NCI-H345 treated with DMSO at 0.1 percent for 48 hours (cell line): ENCODE data around the gene ZNF398.
"Not testable (repeated sequence)": the region's sequence is repeated elsewhere in the genome, so short reads cannot be mapped to it uniquely, and the experiment has no call there.

ENCODE experiments used
- DNase-seq: peaks from one replicate; lab custom pipeline; 2025; ENCODE audit not compliant: unreplicated experiment; lab: John Stamatoyannopoulos, UW

Gene ZNF398

DNA sequence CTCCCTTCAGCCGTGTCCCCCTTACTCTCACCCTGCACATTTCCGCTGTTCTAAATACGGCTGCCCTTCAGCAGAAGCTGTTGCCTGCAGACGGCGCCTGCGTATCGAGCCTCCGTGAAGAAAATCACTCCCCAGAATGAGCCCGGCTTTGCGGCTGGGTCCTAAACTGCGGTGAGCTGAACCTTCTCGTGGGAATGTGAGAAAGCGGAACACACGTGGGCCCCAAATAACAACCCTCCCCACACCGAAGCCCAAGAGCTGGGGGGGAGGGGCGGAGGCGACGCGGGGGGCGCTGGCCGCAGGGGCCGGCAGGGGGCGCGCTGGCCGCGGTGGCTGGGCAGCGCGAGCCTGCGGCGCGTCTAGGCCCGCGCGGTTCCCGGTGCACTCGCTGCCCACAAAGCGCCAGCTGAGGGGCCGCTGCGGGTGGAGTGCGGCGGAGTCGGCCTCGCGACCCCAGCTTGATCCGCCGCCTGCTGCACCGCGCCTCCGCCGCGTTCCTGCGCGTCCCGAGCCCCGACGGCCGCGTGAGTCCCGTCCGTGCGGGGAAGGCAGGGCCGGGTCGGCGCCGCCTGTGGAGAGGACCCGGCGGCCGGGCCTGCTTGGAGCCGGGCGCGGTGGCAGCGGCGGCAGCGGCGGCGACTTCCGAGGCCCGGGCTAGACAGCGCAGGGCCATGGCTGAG lies at the start of gene ZNF398:
Gene ZNF398, plus strand, starts transcription at position 382 of the 680 bp plus-strand sequence. Its CDS starts 290 bp downstream, at position 672.
- DNase-seq = peak; percentile 78

- no peak for DNase-seq
Measured at GRCh38 chr7:149099058-149099457, 48.2 kb upstream of the ZNF398 start.

- DNase-seq = no peak
Measured at GRCh38 chr7:149100821-149101220, 46.4 kb upstream of the ZNF398 start.

GRCh38 chr7:149102666-149103065 lies 44.6 kb upstream of the ZNF398 start:
- DNase-seq = no peak

DNA sequence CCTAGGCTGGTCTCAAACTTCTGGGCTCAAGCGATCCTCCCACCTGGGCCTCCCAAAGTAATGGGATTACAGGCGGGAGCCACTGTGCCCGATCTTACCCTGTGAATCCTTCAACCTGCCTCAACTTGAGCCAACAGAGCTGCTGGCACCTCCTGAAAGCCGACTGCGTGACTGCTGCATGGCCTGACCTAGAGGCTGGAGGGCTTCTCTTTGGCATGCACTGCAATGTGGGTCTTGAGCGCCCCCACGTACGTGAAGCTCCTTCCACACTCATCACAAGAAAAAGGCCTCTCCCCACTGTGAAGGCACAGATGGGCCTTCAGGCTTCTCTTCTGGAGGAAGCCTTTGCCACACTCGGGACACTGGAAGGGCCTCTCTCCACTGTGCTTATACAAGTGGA lies 43.8 kb upstream of the ZNF398 start:
- DNase-seq = no peak

GRCh38 chr7:149104214-149104613 lies 43.0 kb upstream of the ZNF398 start:
- DNase-seq = no peak

- DNase-seq = no peak
Measured at GRCh38 chr7:149104749-149105148, 42.5 kb upstream of the ZNF398 start.

- no peak for DNase-seq
Measured at GRCh38 chr7:149109969-149110368, 37.3 kb upstream of the ZNF398 start.

DNA sequence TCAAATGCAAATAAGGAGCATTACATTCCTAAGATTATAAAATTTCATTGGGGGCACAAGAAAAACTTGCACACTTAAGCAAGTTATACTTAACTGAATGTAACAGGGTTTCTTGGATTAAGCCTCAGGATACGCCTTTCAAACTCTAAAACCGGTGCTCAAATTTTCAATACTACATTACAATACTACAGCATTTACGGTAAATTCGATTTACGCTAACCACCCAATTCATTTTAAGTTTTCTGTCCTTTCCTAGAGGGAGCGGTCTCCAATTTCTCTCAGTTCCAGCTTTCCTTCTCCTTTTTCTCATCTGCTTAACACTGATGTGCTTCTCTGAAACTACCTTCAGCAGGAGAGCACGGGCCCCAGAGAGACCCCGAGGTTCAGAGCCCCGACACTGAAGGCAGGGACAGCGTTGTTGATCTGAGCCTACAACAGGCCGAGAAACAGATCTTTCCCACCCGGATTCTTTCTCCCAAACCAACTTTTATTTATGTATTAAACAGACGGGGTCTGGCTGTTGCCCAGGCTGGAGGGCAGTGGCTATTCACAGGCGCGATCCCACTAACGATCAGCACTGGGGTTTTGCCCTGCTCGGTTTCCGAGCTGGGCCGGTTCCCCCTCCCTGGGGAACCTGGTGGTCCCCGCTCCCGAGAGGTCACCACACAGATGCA lies 21.9 kb upstream of the ZNF398 start:
- DNase-seq = no peak

GRCh38 chr7:149125863-149126661 lies 21.2 kb upstream of the ZNF398 start, which contains the start of gene ZNF425:
ZNF425 (minus strand) TSS chr7:149126324; CDS start chr7:149126213, 111 bp downstream.
- DNase-seq = peak; percentile 78

DNA sequence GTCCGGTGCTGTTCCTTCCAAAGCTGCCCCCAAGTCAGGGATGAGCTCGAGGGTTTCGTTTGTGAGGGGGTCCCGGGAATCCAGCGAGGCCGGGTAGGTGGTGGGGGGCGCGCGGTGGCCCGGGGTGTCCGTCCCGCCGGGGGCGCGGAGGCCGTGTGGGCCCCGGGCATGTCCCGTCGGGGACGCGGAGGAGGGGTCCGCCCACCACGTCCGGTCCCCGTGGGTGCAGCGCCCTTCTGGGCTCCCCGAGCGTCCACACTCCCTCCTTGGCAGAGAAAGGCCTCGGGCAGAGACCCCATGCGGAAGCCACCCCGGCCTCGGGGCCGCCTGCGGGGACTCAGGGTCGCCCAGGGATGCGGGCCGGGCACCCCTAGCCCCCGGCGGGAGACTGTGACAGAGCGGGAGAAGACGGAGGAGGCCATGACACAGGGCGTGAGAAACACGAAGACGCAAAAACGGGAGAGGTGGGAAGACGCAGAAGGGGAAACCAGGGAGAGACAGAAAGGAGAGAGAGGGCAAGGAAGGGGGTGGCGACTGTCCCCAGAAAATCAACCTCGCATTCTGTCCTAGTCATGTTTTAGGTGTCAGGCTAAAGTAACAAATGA lies 20.5 kb upstream of the ZNF398 start:
- DNase-seq = peak; percentile 48

DNA sequence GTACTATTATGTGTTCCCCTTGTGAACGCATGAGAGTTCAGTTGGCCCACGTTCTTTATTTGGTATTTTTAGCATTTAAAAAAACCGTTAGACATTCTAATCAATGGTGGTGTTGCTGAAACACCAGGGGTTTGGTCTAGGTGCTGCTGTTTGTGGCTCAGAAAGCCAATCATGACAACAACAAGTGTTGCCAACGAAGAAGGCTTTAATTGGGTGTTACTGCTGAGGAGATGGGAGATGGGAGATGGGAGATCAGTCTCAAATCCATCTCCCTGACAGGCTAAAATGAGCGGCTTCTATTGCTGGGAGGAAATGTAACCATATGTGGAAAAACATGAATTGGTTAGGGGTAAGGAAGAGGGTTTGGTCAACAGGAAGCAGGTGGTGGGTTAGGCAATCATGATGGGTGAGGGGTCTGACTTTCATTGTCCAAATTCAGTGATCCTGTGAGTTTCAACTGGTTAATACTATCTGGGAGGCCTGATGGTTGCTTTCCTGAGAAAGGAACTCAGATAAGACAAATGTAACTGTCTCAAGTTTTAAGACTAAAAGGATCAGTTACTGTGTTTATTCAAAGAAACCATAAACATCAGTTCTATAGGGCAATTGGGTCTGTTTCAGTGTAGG lies 16.6 kb upstream of the ZNF398 start:
- DNase-seq = no peak

GRCh38 chr7:149133028-149133710 lies 14.1 kb upstream of the ZNF398 start:
- DNase-seq = no peak

DNA sequence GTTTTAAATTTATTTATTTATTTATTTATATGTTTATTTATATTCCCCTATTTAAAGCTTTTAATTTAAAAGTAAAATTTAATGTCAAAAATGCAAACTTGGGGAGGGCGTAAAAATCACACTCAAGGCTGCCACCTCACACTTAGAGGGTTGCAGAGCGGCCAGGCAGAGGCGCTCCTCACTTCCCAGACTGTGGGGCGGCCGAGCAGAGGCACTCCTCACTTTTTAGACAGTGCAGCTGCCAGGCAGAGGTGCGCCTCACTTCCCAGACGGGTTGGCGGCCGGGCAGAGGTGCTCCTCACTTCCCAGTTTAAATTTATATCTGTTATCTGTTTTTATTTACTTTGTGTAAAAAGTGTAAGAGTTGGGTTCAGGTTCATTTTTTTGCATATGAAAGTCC lies 11.1 kb upstream of the ZNF398 start:
- DNase-seq = no peak

- no peak for DNase-seq
Measured at GRCh38 chr7:149140831-149141230, 6.4 kb upstream of the ZNF398 start.

DNA sequence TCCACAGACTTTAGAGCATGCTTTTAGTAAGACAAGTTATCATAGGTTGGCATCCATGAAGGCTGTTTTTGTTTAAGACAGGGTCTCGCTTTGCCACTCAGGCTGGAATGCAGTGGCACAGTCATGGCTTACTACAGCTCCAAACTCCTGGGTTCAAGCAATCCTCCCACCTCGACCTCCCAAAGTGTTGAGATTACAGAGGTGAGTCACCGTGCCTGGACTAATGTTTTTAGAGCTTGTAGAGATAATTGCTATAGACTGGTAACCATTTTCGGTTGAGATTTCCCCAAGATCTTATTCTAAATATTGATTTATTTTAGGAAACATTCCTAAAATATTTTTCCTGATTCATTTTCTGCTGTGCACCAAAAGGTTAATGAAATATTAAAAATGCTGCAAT lies 5.4 kb upstream of the ZNF398 start:
- DNase-seq = no peak

DNA sequence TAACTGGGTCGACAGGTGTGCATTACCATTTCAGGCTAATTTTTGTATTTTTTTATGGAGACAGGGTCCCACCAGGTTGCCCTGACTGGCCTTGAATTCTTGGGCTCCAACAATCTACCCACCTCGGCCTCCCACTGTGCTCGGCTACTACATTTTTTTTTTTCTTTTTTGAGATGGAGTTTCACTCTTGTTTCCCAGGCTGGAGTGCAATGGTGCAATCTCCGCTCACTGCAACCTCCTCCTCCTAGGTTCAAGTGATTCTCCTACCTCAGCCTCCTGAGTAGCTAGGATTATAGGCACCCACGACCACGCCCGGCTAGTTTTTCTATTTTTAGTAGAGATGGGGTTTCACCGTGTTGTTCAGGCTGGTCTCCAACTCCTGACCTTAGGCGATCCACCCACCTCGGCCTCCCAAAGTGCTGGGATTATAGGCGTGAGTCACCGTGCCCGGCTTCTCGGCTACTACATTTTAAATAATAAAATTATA lies 2.8 kb upstream of the ZNF398 start:
- not testable (repeated sequence) for DNase-seq

- DNase-seq = no peak
Measured at GRCh38 chr7:149145031-149145845, 2.0 kb upstream of the ZNF398 start.
